HepG2 (cell line): ENCODE results near the gene MYO1B. TPM values are rescaled to one million over a fixed set of nuclear protein-coding genes. Genes with fewer than 3 reads are reported as not detected.

Experiments used
- ATAC-seq: fragments of 200-7000 bp; cut with Tn5 transposase; 3 replicates; pipeline ENCODE4 v1.9.1; 2020; ENCODE audit warnings: mild to moderate bottlenecking, moderate library complexity
- BruUV-seq: library from RNA; stranded (reverse); fragments of 400-500 nt; replicated peaks from 2 replicates; lab custom pipeline; 2021; lab: Mats Ljungman, UMichigan
- CTCF ChIA-PET: fragments of 300-600 bp; formaldehyde crosslinking; extraction: SDS; loops from one replicate; lab custom pipeline; 2021; ENCODE audit warnings: low total read pairs, inconsistent platforms, low intra/inter-chr PET ratio; lab: Yijun Ruan, JAX
- POLR2A ChIA-PET: fragments of 350-600 bp; sonication (Branson Sonifier 250); formaldehyde crosslinking; loops from one replicate; lab custom pipeline; 2020; ENCODE audit warnings: antibody characterized with exemption, inconsistent platforms; lab: Yijun Ruan, JAX
- DNase-seq: peaks from one replicate; pipeline ENCODE4 v3.0.0-alpha.2; 2015; ENCODE audit warnings: low spot score
- FAIRE-seq: peaks from 3 replicates; lab custom pipeline; 2011; peaks lifted over from hg19 to GRCh38; lab: Jason Lieb, UNC
- H2AFZ ChIP-seq: one replicate; pipeline ENCODE4 v1.6.1; 2011; ENCODE audit warnings: low read length, inconsistent platforms
- H3K27ac ChIP-seq: fragments of 300-600 bp; 3 replicates; pipeline ENCODE4 v1.8.0; 2011; ENCODE audit warnings: mixed run types, mild to moderate bottlenecking, mixed read lengths, low read length, inconsistent platforms; ENCODE audit not compliant: insufficient read depth; ENCODE audit errors: extremely low read length
- H3K27me3 ChIP-seq, 2 experiments: fragments of 200-600 bp in 1 of 2; 2 replicates in 1 of 2; 3 replicates in 1 of 2; pipeline versions ENCODE4 v1.6.0 to v1.8.0; 2011; ENCODE audit warnings: low read length in 2 of 2, mild to moderate bottlenecking in 2 of 2, moderate library complexity in 2 of 2, inconsistent platforms in 1 of 2; ENCODE audit not compliant: insufficient read depth in 2 of 2, control insufficient read depth in 1 of 2
- H3K36me3 ChIP-seq, 2 experiments: fragments of 200-600 bp in 1 of 2; replicated peaks in 1 of 2; 2 replicates in 1 of 2; 3 replicates in 1 of 2; pipeline versions ENCODE4 v1.5.1 to v1.8.0; 2011; ENCODE audit warnings: low read length in 2 of 2, inconsistent platforms in 1 of 2; ENCODE audit not compliant: insufficient read depth in 2 of 2, control insufficient read depth in 1 of 2
- H3K4me1 ChIP-seq: 2 replicates; pipeline ENCODE4 v1.5.1; 2012; ENCODE audit warnings: low read length, inconsistent platforms; ENCODE audit not compliant: insufficient read depth
- H3K4me2 ChIP-seq: 2 replicates; pipeline ENCODE4 v1.6.0; 2011; ENCODE audit warnings: low read depth, low read length, inconsistent platforms
- H3K4me3 ChIP-seq, 3 experiments: fragments of 200-600 bp in 1 of 3; sonication (generic), shearing (Covaris generic) in 1 of 3; replicated peaks in 1 of 3; 2 replicates each; pipeline ENCODE4 v1.5.1; 2011 to 2016; ENCODE audit warnings: low read length in 3 of 3, inconsistent platforms in 2 of 3, low read depth in 2 of 3, mild to moderate bottlenecking in 2 of 3, control low read depth in 1 of 3, mixed read lengths in 1 of 3; ENCODE audit not compliant: insufficient read depth in 1 of 3
- H3K79me2 ChIP-seq: one replicate; pipeline ENCODE4 v1.6.1; 2011; ENCODE audit warnings: low read length, inconsistent platforms; ENCODE audit not compliant: insufficient read depth
- H3K9ac ChIP-seq: 2 replicates; pipeline ENCODE4 v1.6.0; 2011; ENCODE audit warnings: mild to moderate bottlenecking, low read depth, low read length, inconsistent platforms; ENCODE audit not compliant: insufficient read depth
- H3K9me3 ChIP-seq: 2 replicates; pipeline ENCODE4 v1.5.1; 2012; ENCODE audit warnings: mild to moderate bottlenecking, low read length
- H4K20me1 ChIP-seq: 2 replicates; pipeline ENCODE4 v1.6.0; 2011; ENCODE audit warnings: inconsistent platforms, mild to moderate bottlenecking, low read length, moderate library complexity; ENCODE audit not compliant: insufficient read depth
- BORCS8-MEF2B ChIP-seq: sonication (generic); formaldehyde crosslinking; IDR thresholded peaks from 2 replicates; pipeline ENCODE4 v1.8.0; 2022; ENCODE audit warnings: mild to moderate bottlenecking, missing genetic modification reagents
- CENPBD1 ChIP-seq: sonication (generic); formaldehyde crosslinking; IDR thresholded peaks from 2 replicates; pipeline ENCODE4 v1.8.0; 2022; ENCODE audit warnings: missing genetic modification reagents, low read depth, mild to moderate bottlenecking, borderline replicate concordance
- CENPT ChIP-seq: sonication (generic); formaldehyde crosslinking; IDR thresholded peaks from 2 replicates; pipeline ENCODE4 v1.8.0; 2022; ENCODE audit warnings: low read depth, mild to moderate bottlenecking, moderate library complexity, missing genetic modification reagents
- PRPF4 ChIP-seq: fragments of 200-400 bp; formaldehyde crosslinking; IDR thresholded peaks from 2 replicates; pipeline ENCODE4 v1.6.1; 2016; ENCODE audit warnings: low read length, low read depth; ENCODE audit not compliant: poor library complexity, severe bottlenecking
- SAFB2 ChIP-seq: sonication (generic); formaldehyde crosslinking; IDR thresholded peaks from 2 replicates; pipeline ENCODE4 v1.5.1; 2020; ENCODE audit warnings: missing genetic modification reagents, low read depth, mild to moderate bottlenecking, borderline replicate concordance
- SP1 ChIP-seq, 2 experiments: fragments of 450-650 bp in 1 of 2; sonication (generic) in 1 of 2; formaldehyde crosslinking in 1 of 2; IDR thresholded peaks; 2 replicates each; pipeline versions ENCODE4 v1.4.0 to v1.6.1; 2016 to 2020; ENCODE audit warnings: missing genetic modification reagents in 1 of 2
- TOE1 ChIP-seq: sonication (generic); formaldehyde crosslinking; IDR thresholded peaks from 2 replicates; pipeline ENCODE4 v1.4.0; 2020; ENCODE audit warnings: mild to moderate bottlenecking, missing genetic modification reagents
- ZNF343 ChIP-seq: sonication (generic); formaldehyde crosslinking; IDR thresholded peaks from 2 replicates; pipeline ENCODE4 v1.4.0; 2020; ENCODE audit warnings: mild to moderate bottlenecking, missing genetic modification reagents
- ZNF496 ChIP-seq: sonication (generic); formaldehyde crosslinking; IDR thresholded peaks from 2 replicates; pipeline ENCODE4 v1.8.1; 2023; ENCODE audit warnings: mild to moderate bottlenecking, moderate library complexity, missing genetic modification reagents; ENCODE audit not compliant: insufficient replicate concordance
- ZNF773 ChIP-seq: sonication (generic); formaldehyde crosslinking; IDR thresholded peaks from 2 replicates; pipeline ENCODE4 v1.4.0; 2020; ENCODE audit warnings: missing genetic modification reagents, borderline replicate concordance
- in situ Hi-C: cut with HindIII; loops from 2 replicates; pipeline ENCODE4 v1.10.0; 2017; ENCODE audit warnings: low pct_unique_long_range_greater_than_20kb; ENCODE audit not compliant: extremely low pct_ligation_motif_present
- intact Hi-C: fragments of 100-400 bp; cut with micrococcal nuclease; formaldehyde crosslinking; loops from one replicate; pipeline ENCODE4 v1.10.0; 2022; ENCODE audit not compliant: unreplicated experiment
- polyA plus RNA-seq, 8 experiments: library from polyadenylated mRNA; depleted of rRNA in 3 of 8; stranded (reverse) in 7 of 8; unstranded in 1 of 8; fragments of >200 nt; fragmentation: Illumina TruSeq in 4 of 8; extraction: Trizol in 4 of 8; gene quantifications; 2 replicates each; pipeline versions ENCODE4 v1.2.1 to v1.2.3, GENCODE V29; 2011 to 2016; ENCODE audit warnings: low read depth in 4 of 8, missing spikeins in 1 of 8, mixed read lengths in 1 of 8; ENCODE audit not compliant: insufficient read depth in 1 of 8
- total RNA-seq, 5 experiments: library from RNA; depleted of rRNA; stranded (reverse); fragments of >200 nt; fragmentation: Illumina TruSeq; extraction: Trizol; gene quantifications; 2 replicates each; pipeline ENCODE4 v1.2.3, GENCODE V29; 2016; ENCODE audit warnings: low read depth in 1 of 5
- TF ChIP-seq, protein P1 (sequence below): sonication (generic); formaldehyde crosslinking; IDR thresholded peaks from 2 replicates; pipeline ENCODE4 v1.9.0; 2022; ENCODE audit warnings: missing genetic modification reagents, mild to moderate bottlenecking, borderline replicate concordance
- TF ChIP-seq, protein P2 (sequence below): IDR thresholded peaks from 2 replicates; pipeline ENCODE4 v1.6.1; 2016; ENCODE audit warnings: low read depth, missing genetic modification reagents, missing compliant biosample characterization

The MYO1B gene
- total and polyA plus RNA-seq, 2 of the 13 experiments (the other 11 are each of a cell fraction or from before 2014, with no cell fraction given): 36.9 to 89.8 TPM

GRCh38 chr2:191459158-191459557 lies 214.0 kb downstream of the MYO1B start:
- no peaks in the 10 kb centered on the region for H3K27me3 ChIP-seq
- H3K4me3 ChIP-seq: no peak overlapping the region
- no peak for TF ChIP-seq SAFB2 (CRISPR knock-in tag)
- no peak for TF ChIP-seq PRPF4
- no peak for TF ChIP-seq ZNF496 (CRISPR knock-in tag)
- no peak for TF ChIP-seq CENPBD1
- no peak for TF ChIP-seq TOE1 (CRISPR knock-in tag)
- no peak for TF ChIP-seq ZNF773 (CRISPR knock-in tag)
- TF ChIP-seq, protein P1, sequence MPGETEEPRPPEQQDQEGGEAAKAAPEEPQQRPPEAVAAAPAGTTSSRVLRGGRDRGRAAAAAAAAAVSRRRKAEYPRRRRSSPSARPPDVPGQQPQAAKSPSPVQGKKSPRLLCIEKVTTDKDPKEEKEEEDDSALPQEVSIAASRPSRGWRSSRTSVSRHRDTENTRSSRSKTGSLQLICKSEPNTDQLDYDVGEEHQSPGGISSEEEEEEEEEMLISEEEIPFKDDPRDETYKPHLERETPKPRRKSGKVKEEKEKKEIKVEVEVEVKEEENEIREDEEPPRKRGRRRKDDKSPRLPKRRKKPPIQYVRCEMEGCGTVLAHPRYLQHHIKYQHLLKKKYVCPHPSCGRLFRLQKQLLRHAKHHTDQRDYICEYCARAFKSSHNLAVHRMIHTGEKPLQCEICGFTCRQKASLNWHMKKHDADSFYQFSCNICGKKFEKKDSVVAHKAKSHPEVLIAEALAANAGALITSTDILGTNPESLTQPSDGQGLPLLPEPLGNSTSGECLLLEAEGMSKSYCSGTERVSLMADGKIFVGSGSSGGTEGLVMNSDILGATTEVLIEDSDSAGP (CRISPR knock-in tag): no peak
- TF ChIP-seq, protein P2, sequence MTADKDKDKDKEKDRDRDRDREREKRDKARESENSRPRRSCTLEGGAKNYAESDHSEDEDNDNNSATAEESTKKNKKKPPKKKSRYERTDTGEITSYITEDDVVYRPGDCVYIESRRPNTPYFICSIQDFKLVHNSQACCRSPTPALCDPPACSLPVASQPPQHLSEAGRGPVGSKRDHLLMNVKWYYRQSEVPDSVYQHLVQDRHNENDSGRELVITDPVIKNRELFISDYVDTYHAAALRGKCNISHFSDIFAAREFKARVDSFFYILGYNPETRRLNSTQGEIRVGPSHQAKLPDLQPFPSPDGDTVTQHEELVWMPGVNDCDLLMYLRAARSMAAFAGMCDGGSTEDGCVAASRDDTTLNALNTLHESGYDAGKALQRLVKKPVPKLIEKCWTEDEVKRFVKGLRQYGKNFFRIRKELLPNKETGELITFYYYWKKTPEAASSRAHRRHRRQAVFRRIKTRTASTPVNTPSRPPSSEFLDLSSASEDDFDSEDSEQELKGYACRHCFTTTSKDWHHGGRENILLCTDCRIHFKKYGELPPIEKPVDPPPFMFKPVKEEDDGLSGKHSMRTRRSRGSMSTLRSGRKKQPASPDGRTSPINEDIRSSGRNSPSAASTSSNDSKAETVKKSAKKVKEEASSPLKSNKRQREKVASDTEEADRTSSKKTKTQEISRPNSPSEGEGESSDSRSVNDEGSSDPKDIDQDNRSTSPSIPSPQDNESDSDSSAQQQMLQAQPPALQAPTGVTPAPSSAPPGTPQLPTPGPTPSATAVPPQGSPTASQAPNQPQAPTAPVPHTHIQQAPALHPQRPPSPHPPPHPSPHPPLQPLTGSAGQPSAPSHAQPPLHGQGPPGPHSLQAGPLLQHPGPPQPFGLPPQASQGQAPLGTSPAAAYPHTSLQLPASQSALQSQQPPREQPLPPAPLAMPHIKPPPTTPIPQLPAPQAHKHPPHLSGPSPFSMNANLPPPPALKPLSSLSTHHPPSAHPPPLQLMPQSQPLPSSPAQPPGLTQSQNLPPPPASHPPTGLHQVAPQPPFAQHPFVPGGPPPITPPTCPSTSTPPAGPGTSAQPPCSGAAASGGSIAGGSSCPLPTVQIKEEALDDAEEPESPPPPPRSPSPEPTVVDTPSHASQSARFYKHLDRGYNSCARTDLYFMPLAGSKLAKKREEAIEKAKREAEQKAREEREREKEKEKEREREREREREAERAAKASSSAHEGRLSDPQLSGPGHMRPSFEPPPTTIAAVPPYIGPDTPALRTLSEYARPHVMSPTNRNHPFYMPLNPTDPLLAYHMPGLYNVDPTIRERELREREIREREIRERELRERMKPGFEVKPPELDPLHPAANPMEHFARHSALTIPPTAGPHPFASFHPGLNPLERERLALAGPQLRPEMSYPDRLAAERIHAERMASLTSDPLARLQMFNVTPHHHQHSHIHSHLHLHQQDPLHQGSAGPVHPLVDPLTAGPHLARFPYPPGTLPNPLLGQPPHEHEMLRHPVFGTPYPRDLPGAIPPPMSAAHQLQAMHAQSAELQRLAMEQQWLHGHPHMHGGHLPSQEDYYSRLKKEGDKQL (CRISPR knock-in tag): no peak
- TF ChIP-seq SP1 (IDR thresholded peaks at IDR 0.05): no peak
- no peak for TF ChIP-seq SP1 (CRISPR knock-in tag; IDR thresholded peaks at IDR 0.05)
- no peak for TF ChIP-seq BORCS8-MEF2B (CRISPR knock-in tag)
- no peak for TF ChIP-seq CENPT (CRISPR knock-in tag)
- TF ChIP-seq ZNF343 (CRISPR knock-in tag): no peak
- ChIA-PET POLR2A (no interaction called here), CTCF (no interaction called here)
- no peak overlapping the region for H3K9ac ChIP-seq
- in situ Hi-C loops: no loop called here
- ATAC-seq (no peak), FAIRE-seq (no peak), DNase-seq (no peak)
- no peak overlapping the region for H2AFZ ChIP-seq
- no TSS peak for BruUV-seq
- H3K9me3 ChIP-seq: no peaks in the 10 kb centered on the region
- intact Hi-C loops: no loop called here
- no peaks in the 10 kb centered on the region for H3K79me2 ChIP-seq
- no peaks in the 10 kb centered on the region for H3K4me1 ChIP-seq
- H3K36me3 ChIP-seq: no peaks in the 10 kb centered on the region
- no peak overlapping the region for H3K4me2 ChIP-seq
- H4K20me1 ChIP-seq: no peaks in the 10 kb centered on the region
- H3K27ac ChIP-seq: no peak overlapping the region
